ENCODE data around the gene C18orf63. TPM values are rescaled to one million over a fixed set of nuclear protein-coding genes. Genes with fewer than 3 reads are reported as not detected.

C18orf63 gene
- total RNA-seq, 1 donor from 2014 or later, result not detected

GRCh38 chr18:74381621-74382295 lies 66.1 kb downstream of the C18orf63 start:
- no peaks in the 10 kb centered on the region for H3K36me3 ChIP-seq (ENCODE audit: control insufficient read depth, insufficient read depth, low read length)
- no peak for TF ChIP-seq CTCF (IDR thresholded peaks at IDR 0.05; ENCODE audit: insufficient read depth, low read length, severe bottlenecking)
- no peak for DNase-seq (ENCODE audit: low read depth)
- no peaks in the 10 kb centered on the region for H3K27me3 ChIP-seq (ENCODE audit: control insufficient read depth, insufficient read depth, low read length)
- no peak for FAIRE-seq
- no peak overlapping the region for H3K4me3 ChIP-seq (ENCODE audit: low read depth, low read length)

- no peaks in the 10 kb centered on the region for H3K36me3 ChIP-seq (ENCODE audit: control insufficient read depth, insufficient read depth, low read length)
- DNase-seq (ENCODE audit: low read depth), result no peak
- no peak for FAIRE-seq
- no peaks in the 10 kb centered on the region for H3K27me3 ChIP-seq (ENCODE audit: control insufficient read depth, insufficient read depth, low read length)
- H3K4me3 ChIP-seq (ENCODE audit: low read depth, low read length), result no peak overlapping the region
- TF ChIP-seq CTCF (IDR thresholded peaks at IDR 0.05; ENCODE audit: insufficient read depth, low read length, severe bottlenecking), result no peak
Measured at GRCh38 chr18:74382481-74383017, 66.9 kb downstream of the C18orf63 start.

DNA sequence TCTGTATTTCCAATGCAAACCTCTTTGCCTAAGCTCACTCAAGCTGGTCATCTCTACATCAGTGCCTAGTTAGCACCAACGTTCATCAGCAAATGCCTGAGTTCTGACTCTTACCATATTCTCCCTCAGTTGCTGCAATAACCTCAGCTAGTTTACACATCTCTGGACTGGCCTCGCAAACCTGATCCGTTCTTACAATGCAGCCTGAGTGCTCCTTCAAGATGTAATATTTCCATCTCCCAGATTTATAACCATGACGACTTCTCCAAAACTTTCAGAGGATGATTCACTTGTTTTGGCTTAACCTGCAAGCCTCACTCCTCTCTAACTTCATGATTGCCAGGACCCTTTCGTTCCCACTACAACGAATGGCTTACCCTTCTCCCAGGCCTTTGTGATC lies 71.7 kb downstream of the C18orf63 start:
- no peaks in the 10 kb centered on the region for H3K27me3 ChIP-seq (ENCODE audit: control insufficient read depth, insufficient read depth, low read length)
- no peaks in the 10 kb centered on the region for H3K36me3 ChIP-seq (ENCODE audit: control insufficient read depth, insufficient read depth, low read length)
- no peak for TF ChIP-seq CTCF (IDR thresholded peaks at IDR 0.05; ENCODE audit: insufficient read depth, low read length, severe bottlenecking)
- no peak overlapping the region for H3K4me3 ChIP-seq (ENCODE audit: low read depth, low read length)
- no peak for DNase-seq (ENCODE audit: low read depth)
- no peak for FAIRE-seq

DNA sequence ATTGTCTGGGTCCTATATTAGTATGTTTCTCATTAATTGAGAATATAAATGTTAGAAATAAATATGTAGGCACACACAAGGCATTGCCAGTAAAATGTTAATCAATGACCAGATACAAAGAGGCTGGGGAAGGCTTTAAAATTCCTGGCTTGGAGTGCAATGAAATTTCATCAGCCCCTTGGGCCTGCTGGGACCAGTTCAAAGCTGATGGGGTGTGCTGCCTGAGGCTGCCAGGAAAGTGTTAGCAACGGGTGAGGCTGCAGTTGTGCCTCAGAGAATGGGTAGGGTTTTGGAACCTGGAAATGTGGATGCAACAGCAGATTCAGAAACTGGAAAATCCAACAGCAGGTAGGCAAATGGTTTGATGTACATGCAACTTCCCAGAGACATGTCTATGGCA lies 72.6 kb downstream of the C18orf63 start:
- Histone ChIP-seq H3K36me3 (ENCODE audit: control insufficient read depth, insufficient read depth, low read length) (no peaks in the 10 kb centered on the region), H3K4me3 (ENCODE audit: low read depth, low read length) (no peak overlapping the region), H3K27me3 (ENCODE audit: control insufficient read depth, insufficient read depth, low read length) (no peaks in the 10 kb centered on the region)
- peak; percentile 7 for DNase-seq (ENCODE audit: low read depth)
- FAIRE-seq, result no peak
- no peak for TF ChIP-seq CTCF (IDR thresholded peaks at IDR 0.05; ENCODE audit: insufficient read depth, low read length, severe bottlenecking)

- no peak for DNase-seq (ENCODE audit: low read depth)
- no peaks in the 10 kb centered on the region for H3K27me3 ChIP-seq (ENCODE audit: control insufficient read depth, insufficient read depth, low read length)
- H3K36me3 ChIP-seq (ENCODE audit: control insufficient read depth, insufficient read depth, low read length), result no peaks in the 10 kb centered on the region
- FAIRE-seq, result no peak
- no peak overlapping the region for H3K4me3 ChIP-seq (ENCODE audit: low read depth, low read length)
- TF ChIP-seq CTCF (IDR thresholded peaks at IDR 0.05; ENCODE audit: insufficient read depth, low read length, severe bottlenecking), result no peak
Measured at GRCh38 chr18:74389171-74389927, 73.7 kb downstream of the C18orf63 start.
